HAP-1 (cell line): Measurements from ENCODE around the gene CYP4F11.
"Not testable (repeated sequence)": the region's sequence is repeated elsewhere in the genome, so short reads cannot be mapped to it uniquely, and the experiment has no call there.

Experiments used
- DNase-seq, 2 experiments: peaks; one replicate each; pipeline ENCODE4 v3.0.0-alpha.2; 2016 to 2020; ENCODE audit warnings: low spot score in 2 of 2
- H3K27me3 ChIP-seq: fragments of 250-450 bp; sonication (Bioruptor Pico); 2 replicates; pipeline ENCODE4 v1.5.1; 2020; ENCODE audit warnings: low read depth, mild to moderate bottlenecking, moderate library complexity
- H3K36me3 ChIP-seq: fragments of 250-450 bp; sonication (Bioruptor Pico); replicated peaks from 2 replicates; pipeline ENCODE4 v1.5.1; 2020; ENCODE audit warnings: mild to moderate bottlenecking
- H3K4me1 ChIP-seq: fragments of 250-450 bp; sonication (Bioruptor Pico); 2 replicates; pipeline ENCODE4 v1.5.1; 2020; ENCODE audit warnings: mild to moderate bottlenecking
- H3K4me3 ChIP-seq: fragments of 250-450 bp; sonication (Bioruptor Pico); 2 replicates; pipeline ENCODE4 v1.5.1; 2020; ENCODE audit warnings: mild to moderate bottlenecking, moderate library complexity
- H3K9me3 ChIP-seq: fragments of 250-450 bp; sonication (Bioruptor Pico); 2 replicates; pipeline ENCODE4 v1.5.1; 2020; ENCODE audit warnings: mild to moderate bottlenecking, moderate library complexity
- in situ Hi-C: fragments of 300-500 bp; cut with MboI; formaldehyde crosslinking; loops from 3 replicates; pipeline ENCODE4 v1.14.3; 2020; ENCODE audit warnings: low sequenced_read_pairs, inconsistent platforms, mixed read lengths

The CYP4F11 gene

GRCh38 chr19:15885919-15886318 is 48.4 kb downstream of the CYP4F11 start:
- no peak for DNase-seq
- Histone ChIP-seq H3K27me3 (no peaks in the 10 kb centered on the region), H3K4me1 (no peaks in the 10 kb centered on the region), H3K9me3 (no peaks in the 10 kb centered on the region), H3K36me3 (no peaks in the 10 kb centered on the region), H3K4me3 (no peak overlapping the region)
- in situ Hi-C loops = no loop called here

GRCh38 chr19:15885167-15885566 is 49.2 kb downstream of the CYP4F11 start:
- H3K27me3 ChIP-seq = no peaks in the 10 kb centered on the region
- H3K4me1 ChIP-seq = no peaks in the 10 kb centered on the region
- H3K36me3 ChIP-seq = no peaks in the 10 kb centered on the region
- no peak for DNase-seq
- H3K9me3 ChIP-seq = no peaks in the 10 kb centered on the region
- no peak overlapping the region for H3K4me3 ChIP-seq
- in situ Hi-C loops = no loop called here

GRCh38 chr19:15883329-15883728 is 51.0 kb downstream of the CYP4F11 start:
- H3K4me1 ChIP-seq, DNase-seq, in situ Hi-C loops, H3K4me3 ChIP-seq, H3K27me3 ChIP-seq, H3K9me3 ChIP-seq, H3K36me3 ChIP-seq: not testable (repeated sequence)

- in situ Hi-C loops = no loop called here
- Histone ChIP-seq H3K4me1 (no peaks in the 10 kb centered on the region), H3K36me3 (no peaks in the 10 kb centered on the region), H3K9me3 (no peaks in the 10 kb centered on the region), H3K27me3 (no peaks in the 10 kb centered on the region), H3K4me3 (no peak overlapping the region)
- DNase-seq = no peak
Measured at GRCh38 chr19:15874821-15875474, 59.4 kb downstream of the CYP4F11 start.

GRCh38 chr19:15873771-15874170 is 60.6 kb downstream of the CYP4F11 start:
- in situ Hi-C loops, H3K36me3 ChIP-seq, DNase-seq, H3K4me1 ChIP-seq, H3K9me3 ChIP-seq, H3K4me3 ChIP-seq, H3K27me3 ChIP-seq: not testable (repeated sequence)

- H3K36me3 ChIP-seq = no peaks in the 10 kb centered on the region
- H3K4me1 ChIP-seq = no peaks in the 10 kb centered on the region
- in situ Hi-C loops = no loop called here
- H3K4me3 ChIP-seq = no peak overlapping the region
- H3K9me3 ChIP-seq = no peaks in the 10 kb centered on the region
- H3K27me3 ChIP-seq = no peaks in the 10 kb centered on the region
- peak in 1 of 2 experiments; percentile 33 for DNase-seq
Measured at GRCh38 chr19:15871570-15871969, 62.8 kb downstream of the CYP4F11 start.

GRCh38 chr19:15869873-15870272 is 64.5 kb downstream of the CYP4F11 start:
- Histone ChIP-seq H3K36me3 (no peaks in the 10 kb centered on the region), H3K9me3 (no peaks in the 10 kb centered on the region), H3K27me3 (no peaks in the 10 kb centered on the region), H3K4me1 (no peaks in the 10 kb centered on the region), H3K4me3 (no peak overlapping the region)
- in situ Hi-C loops = no loop called here
- no peak for DNase-seq

GRCh38 chr19:15869109-15869555 is 65.2 kb downstream of the CYP4F11 start:
- in situ Hi-C loops = no loop called here
- Histone ChIP-seq H3K4me3 (no peak overlapping the region), H3K27me3 (no peaks in the 10 kb centered on the region), H3K9me3 (no peaks in the 10 kb centered on the region), H3K4me1 (no peaks in the 10 kb centered on the region), H3K36me3 (no peaks in the 10 kb centered on the region)
- peak; percentile 37 to 57 for DNase-seq

- DNase-seq = no peak
- in situ Hi-C loops = no loop called here
Measured at GRCh38 chr19:15866636-15867035, 67.7 kb downstream of the CYP4F11 start.

GRCh38 chr19:15864824-15865223 is 69.5 kb downstream of the CYP4F11 start:
- H3K27me3 ChIP-seq = no peaks in the 10 kb centered on the region
- DNase-seq = no peak
- no peaks in the 10 kb centered on the region for H3K4me1 ChIP-seq
- H3K36me3 ChIP-seq = no peaks in the 10 kb centered on the region
- in situ Hi-C loops = no loop called here
- no peak overlapping the region for H3K4me3 ChIP-seq
- H3K9me3 ChIP-seq = no peaks in the 10 kb centered on the region

More at GRCh38 chr19:15866636-15867035, 67.7 kb downstream of the CYP4F11 start:
- H3K27me3 ChIP-seq = no peaks in the 10 kb centered on the region
- H3K36me3 ChIP-seq = no peaks in the 10 kb centered on the region
- H3K9me3 ChIP-seq = no peaks in the 10 kb centered on the region
- no peaks in the 10 kb centered on the region for H3K4me1 ChIP-seq
- no peak overlapping the region for H3K4me3 ChIP-seq

- H3K27me3 ChIP-seq = no peaks in the 10 kb centered on the region
- in situ Hi-C loops = no loop called here
- no peak for DNase-seq
- H3K4me1 ChIP-seq = no peaks in the 10 kb centered on the region
- no peaks in the 10 kb centered on the region for H3K36me3 ChIP-seq
- H3K9me3 ChIP-seq = no peaks in the 10 kb centered on the region
- no peak overlapping the region for H3K4me3 ChIP-seq
Measured at GRCh38 chr19:15863272-15863671, 71.1 kb downstream of the CYP4F11 start.

- in situ Hi-C loops = no loop called here
- no peaks in the 10 kb centered on the region for H3K9me3 ChIP-seq
- no peak overlapping the region for H3K4me3 ChIP-seq
- no peaks in the 10 kb centered on the region for H3K27me3 ChIP-seq
- H3K4me1 ChIP-seq = no peaks in the 10 kb centered on the region
- H3K36me3 ChIP-seq = no peaks in the 10 kb centered on the region
- no peak for DNase-seq
Measured at GRCh38 chr19:15862444-15862843, 71.9 kb downstream of the CYP4F11 start.
